Fibroblast of peridontal ligament (primary cell): ENCODE data around the gene YIF1A.

Source experiments
- DNase-seq: peaks from one replicate; pipeline ENCODE4 v3.0.0-alpha.2; 2010; ENCODE audit errors: extremely low read depth

Gene YIF1A

GRCh38 chr11:66243782-66244535 is 45.0 kb downstream of the YIF1A start:
- DNase-seq = no peak

GRCh38 chr11:66242095-66242765 is 46.7 kb downstream of the YIF1A start:
- no peak for DNase-seq

- no peak for DNase-seq
Measured at GRCh38 chr11:66240781-66241136, 48.2 kb downstream of the YIF1A start.

- DNase-seq = no peak
Measured at GRCh38 chr11:66239998-66240780, 48.8 kb downstream of the YIF1A start.

GRCh38 chr11:66239511-66239910 is 49.4 kb downstream of the YIF1A start:
- DNase-seq = no peak

- no peak for DNase-seq
Measured at GRCh38 chr11:66238786-66239413, 50.0 kb downstream of the YIF1A start.

- no peak for DNase-seq
Measured at GRCh38 chr11:66237867-66238266, 51.1 kb downstream of the YIF1A start.

GRCh38 chr11:66235141-66235540 is 53.8 kb downstream of the YIF1A start:
- DNase-seq = no peak
